ENCODE measurements around the gene CD320.

The CD320 gene

DNA sequence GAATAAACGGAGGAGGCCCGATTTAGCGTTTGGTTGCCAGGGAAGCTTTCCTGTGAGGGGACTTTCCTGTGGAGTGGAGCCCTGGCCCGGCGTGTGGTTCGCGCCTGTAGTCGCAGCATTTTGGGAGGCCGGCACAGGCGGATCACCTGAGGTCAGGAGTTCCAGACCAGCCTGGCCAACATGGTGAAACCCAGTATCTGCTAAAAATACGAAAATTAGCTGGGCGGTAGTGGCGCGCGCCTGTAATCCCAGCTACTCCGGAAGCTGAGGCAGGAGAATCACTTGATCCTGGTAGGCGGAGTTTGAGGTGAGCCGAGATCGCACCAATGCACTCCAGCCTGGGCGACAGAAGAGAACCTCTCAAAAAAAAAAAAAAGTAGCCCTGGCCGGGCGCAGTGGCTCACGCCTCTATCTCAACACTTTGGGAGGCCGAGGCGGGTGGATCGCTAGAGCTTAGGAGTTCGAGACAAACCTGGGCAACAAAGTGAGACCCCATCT is 28.0 kb upstream of the CD320 start:
- TF ChIP-seq, protein P1, sequence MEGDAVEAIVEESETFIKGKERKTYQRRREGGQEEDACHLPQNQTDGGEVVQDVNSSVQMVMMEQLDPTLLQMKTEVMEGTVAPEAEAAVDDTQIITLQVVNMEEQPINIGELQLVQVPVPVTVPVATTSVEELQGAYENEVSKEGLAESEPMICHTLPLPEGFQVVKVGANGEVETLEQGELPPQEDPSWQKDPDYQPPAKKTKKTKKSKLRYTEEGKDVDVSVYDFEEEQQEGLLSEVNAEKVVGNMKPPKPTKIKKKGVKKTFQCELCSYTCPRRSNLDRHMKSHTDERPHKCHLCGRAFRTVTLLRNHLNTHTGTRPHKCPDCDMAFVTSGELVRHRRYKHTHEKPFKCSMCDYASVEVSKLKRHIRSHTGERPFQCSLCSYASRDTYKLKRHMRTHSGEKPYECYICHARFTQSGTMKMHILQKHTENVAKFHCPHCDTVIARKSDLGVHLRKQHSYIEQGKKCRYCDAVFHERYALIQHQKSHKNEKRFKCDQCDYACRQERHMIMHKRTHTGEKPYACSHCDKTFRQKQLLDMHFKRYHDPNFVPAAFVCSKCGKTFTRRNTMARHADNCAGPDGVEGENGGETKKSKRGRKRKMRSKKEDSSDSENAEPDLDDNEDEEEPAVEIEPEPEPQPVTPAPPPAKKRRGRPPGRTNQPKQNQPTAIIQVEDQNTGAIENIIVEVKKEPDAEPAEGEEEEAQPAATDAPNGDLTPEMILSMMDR (conservative IDR thresholded peaks at IDR 0.05; ENCODE audit: low read length) = no peak
- H3K4me3 ChIP-seq (ENCODE audit: low read length) = no peak overlapping the region

DNA sequence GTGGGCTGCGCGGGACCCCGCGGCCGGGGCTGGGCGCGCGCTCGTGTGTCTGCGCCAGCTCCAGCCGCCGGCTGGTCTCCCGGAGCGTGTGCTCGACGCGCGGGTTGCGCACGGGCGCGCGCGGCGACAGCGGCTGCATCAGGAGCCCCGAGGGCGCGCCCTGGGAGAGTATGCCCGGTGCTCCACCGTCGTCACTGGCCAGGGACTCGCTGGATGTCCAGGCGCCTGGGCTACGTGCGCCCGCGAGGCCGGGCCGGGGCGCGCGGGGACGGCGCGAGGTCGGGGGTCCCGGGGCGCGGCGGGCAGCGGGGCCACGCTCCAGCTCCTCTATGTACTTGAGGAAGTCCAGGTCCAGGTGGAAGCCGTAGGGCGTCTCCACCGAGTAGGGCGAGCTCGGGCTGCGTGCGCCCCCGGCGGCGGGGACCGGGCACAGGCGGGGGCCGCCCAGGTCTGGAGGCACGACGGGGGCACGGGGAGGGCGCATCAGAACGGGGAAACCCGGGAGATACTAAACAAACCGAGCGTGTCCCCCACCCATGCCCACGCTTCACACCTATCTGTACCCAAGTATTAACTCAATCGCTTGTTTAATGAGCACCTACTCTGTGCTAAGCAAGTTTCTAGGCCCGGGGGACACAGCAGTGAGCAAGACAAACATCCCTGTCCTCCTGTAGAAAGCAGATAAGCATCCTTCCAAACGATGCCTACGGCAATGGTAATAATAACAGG is 27.3 kb upstream of the CD320 start:
- no peak overlapping the region for H3K4me3 ChIP-seq (ENCODE audit: low read length)
- DNase-seq (ENCODE audit: low read depth) = no peak
- TF ChIP-seq, protein P1 (conservative IDR thresholded peaks at IDR 0.05; ENCODE audit: low read length) = no peak

More for the DNA sequence above, 28.0 kb upstream of the CD320 start:
- no peak for DNase-seq (ENCODE audit: low read depth)

DNA sequence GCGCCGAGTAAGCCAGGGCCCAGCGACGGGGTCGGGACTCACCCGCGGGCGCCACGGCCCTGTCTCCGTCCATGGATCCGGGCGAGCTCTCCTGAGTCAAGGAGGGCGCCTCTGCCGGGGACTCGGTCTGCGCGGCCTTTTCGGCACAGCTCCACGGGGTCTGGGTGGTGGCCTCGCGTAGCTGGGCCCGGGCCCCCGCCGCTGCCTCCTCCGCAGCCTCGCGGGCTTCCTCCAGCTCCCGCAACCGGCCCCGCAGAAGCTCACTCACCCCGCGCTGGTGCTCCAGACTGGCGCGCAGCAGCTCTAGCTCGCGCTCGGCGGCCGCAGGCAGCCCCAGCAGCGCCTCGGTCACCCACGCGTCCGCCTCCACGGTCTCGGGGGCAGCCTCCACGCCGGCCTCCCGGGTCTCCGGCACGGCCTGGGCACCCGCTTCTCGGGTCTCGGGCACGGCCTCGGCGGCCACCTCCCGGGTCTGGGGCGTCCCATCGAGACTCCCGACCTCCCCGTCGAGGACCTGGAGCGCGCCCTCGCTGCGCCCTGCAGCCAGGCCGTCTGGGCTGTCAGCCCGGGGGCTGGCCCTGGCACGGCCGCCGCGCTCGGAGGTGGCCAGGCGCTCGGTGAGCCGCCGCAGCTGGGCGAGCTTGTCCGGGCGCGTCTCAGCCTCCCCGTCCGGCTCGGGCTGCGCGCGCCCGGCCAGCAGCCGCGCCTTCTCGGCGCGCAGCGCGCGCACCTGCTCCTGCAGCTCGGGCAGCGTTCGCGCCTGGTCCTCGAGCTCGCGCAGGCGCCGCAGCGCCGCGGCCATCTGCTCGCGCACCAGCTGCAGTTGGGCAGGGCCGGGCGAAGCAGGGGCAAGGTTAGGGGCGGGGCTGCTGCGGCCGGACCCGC is 26.5 kb upstream of the CD320 start:
- H3K4me3 ChIP-seq (ENCODE audit: low read length) = no peak overlapping the region
- DNase-seq (ENCODE audit: low read depth) = peak; percentile 34
- TF ChIP-seq, protein P1 (conservative IDR thresholded peaks at IDR 0.05; ENCODE audit: low read length) = no peak

DNA sequence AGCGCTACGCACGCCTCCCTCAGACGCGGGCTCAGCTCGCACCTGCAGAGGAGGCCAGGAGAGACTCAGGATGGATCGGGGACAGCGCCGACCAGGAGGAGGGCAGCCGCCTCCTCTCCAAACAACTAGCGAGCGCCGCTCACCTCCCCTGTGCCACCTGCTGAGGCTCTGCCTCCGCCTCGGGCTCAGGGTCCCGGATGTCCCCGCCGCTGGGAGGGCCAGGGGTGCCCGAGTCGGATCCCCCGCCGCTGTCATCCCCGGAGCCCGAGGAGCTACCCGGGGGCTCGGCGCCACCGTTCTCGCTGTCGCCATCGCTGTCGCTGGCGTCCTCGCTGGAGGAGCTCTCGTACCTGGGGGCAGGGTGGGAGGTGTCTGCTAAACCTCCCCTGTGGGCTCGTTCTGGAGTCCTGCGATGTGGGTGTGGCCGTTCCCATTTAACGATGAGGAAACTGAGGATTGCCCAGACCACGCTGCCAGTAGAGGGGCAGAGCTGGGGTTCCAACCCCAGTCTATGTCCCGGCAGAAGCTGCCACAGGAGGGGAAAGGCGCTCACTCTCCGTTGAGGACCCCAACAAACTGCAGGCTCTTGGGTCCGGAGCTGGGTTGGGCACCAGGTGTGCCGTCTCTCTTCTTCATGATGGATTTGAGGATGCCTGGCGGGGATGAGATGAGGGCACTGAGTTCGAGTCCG is 25.8 kb upstream of the CD320 start:
- TF ChIP-seq, protein P1 (conservative IDR thresholded peaks at IDR 0.05; ENCODE audit: low read length) = no peak
- no peak overlapping the region for H3K4me3 ChIP-seq (ENCODE audit: low read length)
- DNase-seq (ENCODE audit: low read depth) = no peak

DNA sequence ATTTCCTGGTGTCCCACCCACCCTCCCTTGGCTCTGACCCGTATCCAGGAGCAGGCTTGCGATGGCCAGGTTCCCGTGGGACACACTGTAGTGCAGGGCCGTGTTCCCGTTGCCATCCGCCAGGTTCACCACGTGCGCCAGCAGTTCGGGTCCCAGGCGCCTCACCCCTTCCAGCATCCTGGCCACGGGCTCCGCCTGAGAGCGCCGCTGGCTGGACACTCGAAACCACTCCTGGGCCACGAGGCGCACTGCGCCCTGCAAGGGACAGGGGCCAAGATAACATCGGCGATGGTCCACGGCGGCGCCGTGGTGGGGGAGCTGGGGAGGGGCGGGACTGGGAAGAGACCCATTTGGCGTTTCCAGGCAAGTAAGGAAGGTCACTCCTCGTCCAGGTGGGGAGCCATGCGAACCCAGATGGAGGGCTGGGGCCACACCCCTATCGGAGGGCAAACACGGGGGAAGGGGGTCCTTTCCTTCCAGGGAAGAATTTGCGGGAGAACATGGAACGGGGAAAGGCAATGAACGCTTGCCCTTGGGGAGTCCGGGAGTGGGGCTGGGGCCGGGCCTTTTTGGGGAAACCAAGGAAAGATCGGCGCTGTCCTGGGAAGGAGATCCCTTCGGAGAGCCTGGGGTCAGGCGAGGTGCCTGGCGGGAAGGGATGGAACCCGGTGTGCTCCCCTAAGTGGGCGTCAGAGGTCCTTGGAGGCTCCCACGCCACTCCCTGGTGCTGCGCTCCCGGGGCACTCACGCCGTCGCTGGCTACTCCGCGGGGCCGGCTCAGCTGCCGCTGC is 25.0 kb upstream of the CD320 start:
- DNase-seq (ENCODE audit: low read depth) = no peak
- TF ChIP-seq, protein P1 (conservative IDR thresholded peaks at IDR 0.05; ENCODE audit: low read length) = no peak
- no peak overlapping the region for H3K4me3 ChIP-seq (ENCODE audit: low read length)

DNA sequence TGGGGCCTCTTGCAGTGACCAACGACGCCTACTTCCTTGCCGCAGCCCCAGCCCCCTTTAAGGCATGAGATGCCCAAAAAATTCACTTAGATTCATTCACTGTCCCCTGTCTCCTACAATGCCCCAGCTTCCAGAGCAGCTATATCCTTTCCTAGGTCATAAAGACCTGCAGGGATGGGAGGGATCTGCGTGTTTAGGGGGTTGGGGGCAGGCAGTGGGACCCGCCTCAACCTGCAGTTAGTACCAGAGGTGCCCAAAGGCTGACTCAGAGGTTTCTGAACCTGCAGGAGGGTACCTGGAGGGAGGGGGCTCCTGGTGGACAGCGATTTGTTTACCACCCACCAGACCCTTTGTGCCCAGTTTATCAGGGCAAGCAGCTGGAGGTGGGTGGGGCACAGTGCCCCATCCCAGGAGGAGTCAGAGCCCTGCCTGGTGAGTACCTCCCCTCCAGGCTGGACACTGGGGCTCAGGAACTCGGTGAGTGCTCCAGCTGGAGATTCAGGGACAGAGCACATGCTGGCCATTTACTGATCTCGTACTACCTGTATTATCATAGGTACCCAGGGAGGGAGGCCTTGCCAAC is 23.2 kb upstream of the CD320 start:
- TF ChIP-seq, protein P1 (conservative IDR thresholded peaks at IDR 0.05; ENCODE audit: low read length) = no peak
- H3K4me3 ChIP-seq (ENCODE audit: low read length) = no peak overlapping the region
- DNase-seq (ENCODE audit: low read depth) = no peak

All from AG10803 (cell line).